Measurements from ENCODE around the gene SIL1. TPM values are rescaled to one million over a fixed set of nuclear protein-coding genes. Genes with fewer than 3 reads are reported as not detected.

SIL1 gene
- total and polyA plus RNA-seq, 9 of the 15 experiments (the other 6 are each of a cell fraction or from before 2014, with no cell fraction given): 1.3 to 30.5 (median 18.1) TPM

DNA sequence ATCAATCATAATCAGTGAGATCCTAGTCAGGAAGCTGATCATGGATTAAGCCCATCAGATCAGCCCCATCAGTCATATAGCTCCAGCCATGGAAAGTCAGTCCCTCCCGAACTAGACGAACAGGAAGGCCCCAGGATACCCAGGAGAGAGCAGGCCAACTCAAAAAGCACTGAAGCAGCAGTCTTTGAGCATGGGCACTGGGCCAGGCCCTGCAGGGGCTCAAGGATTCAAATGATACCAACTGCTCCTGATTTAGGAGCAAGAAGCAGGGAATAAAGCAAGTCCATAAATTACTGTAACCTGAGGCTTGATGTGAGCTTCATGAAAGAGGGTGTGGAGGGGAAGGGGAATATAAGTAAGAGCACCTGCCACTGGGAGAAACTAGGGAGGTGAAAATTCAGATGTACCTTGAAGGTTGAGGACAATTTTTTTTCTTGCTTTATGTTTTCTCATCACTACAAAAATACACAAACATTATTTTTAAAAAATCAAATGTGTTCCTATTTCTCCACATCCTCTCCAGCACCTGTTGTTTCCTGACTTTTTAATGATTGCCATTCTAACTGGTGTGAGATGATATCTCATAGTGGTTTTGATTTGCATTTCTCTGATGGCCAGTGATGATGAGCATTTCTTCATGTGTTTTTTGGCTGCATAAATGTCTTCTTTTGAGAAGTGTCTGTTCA is 115.2 kb downstream of the SIL1 start (continued):
- TF ChIP-seq, protein P1, sequence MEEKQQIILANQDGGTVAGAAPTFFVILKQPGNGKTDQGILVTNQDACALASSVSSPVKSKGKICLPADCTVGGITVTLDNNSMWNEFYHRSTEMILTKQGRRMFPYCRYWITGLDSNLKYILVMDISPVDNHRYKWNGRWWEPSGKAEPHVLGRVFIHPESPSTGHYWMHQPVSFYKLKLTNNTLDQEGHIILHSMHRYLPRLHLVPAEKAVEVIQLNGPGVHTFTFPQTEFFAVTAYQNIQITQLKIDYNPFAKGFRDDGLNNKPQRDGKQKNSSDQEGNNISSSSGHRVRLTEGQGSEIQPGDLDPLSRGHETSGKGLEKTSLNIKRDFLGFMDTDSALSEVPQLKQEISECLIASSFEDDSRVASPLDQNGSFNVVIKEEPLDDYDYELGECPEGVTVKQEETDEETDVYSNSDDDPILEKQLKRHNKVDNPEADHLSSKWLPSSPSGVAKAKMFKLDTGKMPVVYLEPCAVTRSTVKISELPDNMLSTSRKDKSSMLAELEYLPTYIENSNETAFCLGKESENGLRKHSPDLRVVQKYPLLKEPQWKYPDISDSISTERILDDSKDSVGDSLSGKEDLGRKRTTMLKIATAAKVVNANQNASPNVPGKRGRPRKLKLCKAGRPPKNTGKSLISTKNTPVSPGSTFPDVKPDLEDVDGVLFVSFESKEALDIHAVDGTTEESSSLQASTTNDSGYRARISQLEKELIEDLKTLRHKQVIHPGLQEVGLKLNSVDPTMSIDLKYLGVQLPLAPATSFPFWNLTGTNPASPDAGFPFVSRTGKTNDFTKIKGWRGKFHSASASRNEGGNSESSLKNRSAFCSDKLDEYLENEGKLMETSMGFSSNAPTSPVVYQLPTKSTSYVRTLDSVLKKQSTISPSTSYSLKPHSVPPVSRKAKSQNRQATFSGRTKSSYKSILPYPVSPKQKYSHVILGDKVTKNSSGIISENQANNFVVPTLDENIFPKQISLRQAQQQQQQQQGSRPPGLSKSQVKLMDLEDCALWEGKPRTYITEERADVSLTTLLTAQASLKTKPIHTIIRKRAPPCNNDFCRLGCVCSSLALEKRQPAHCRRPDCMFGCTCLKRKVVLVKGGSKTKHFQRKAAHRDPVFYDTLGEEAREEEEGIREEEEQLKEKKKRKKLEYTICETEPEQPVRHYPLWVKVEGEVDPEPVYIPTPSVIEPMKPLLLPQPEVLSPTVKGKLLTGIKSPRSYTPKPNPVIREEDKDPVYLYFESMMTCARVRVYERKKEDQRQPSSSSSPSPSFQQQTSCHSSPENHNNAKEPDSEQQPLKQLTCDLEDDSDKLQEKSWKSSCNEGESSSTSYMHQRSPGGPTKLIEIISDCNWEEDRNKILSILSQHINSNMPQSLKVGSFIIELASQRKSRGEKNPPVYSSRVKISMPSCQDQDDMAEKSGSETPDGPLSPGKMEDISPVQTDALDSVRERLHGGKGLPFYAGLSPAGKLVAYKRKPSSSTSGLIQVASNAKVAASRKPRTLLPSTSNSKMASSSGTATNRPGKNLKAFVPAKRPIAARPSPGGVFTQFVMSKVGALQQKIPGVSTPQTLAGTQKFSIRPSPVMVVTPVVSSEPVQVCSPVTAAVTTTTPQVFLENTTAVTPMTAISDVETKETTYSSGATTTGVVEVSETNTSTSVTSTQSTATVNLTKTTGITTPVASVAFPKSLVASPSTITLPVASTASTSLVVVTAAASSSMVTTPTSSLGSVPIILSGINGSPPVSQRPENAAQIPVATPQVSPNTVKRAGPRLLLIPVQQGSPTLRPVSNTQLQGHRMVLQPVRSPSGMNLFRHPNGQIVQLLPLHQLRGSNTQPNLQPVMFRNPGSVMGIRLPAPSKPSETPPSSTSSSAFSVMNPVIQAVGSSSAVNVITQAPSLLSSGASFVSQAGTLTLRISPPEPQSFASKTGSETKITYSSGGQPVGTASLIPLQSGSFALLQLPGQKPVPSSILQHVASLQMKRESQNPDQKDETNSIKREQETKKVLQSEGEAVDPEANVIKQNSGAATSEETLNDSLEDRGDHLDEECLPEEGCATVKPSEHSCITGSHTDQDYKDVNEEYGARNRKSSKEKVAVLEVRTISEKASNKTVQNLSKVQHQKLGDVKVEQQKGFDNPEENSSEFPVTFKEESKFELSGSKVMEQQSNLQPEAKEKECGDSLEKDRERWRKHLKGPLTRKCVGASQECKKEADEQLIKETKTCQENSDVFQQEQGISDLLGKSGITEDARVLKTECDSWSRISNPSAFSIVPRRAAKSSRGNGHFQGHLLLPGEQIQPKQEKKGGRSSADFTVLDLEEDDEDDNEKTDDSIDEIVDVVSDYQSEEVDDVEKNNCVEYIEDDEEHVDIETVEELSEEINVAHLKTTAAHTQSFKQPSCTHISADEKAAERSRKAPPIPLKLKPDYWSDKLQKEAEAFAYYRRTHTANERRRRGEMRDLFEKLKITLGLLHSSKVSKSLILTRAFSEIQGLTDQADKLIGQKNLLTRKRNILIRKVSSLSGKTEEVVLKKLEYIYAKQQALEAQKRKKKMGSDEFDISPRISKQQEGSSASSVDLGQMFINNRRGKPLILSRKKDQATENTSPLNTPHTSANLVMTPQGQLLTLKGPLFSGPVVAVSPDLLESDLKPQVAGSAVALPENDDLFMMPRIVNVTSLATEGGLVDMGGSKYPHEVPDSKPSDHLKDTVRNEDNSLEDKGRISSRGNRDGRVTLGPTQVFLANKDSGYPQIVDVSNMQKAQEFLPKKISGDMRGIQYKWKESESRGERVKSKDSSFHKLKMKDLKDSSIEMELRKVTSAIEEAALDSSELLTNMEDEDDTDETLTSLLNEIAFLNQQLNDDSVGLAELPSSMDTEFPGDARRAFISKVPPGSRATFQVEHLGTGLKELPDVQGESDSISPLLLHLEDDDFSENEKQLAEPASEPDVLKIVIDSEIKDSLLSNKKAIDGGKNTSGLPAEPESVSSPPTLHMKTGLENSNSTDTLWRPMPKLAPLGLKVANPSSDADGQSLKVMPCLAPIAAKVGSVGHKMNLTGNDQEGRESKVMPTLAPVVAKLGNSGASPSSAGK (IDR thresholded peaks at IDR 0.05): no peak
- TF ChIP-seq ZNF347 (CRISPR knock-in tag; IDR thresholded peaks at IDR 0.05; ENCODE audit: low read depth) (no peak), ZC3H11A (IDR thresholded peaks at IDR 0.05; ENCODE audit: low read depth, low read length) (no peak), BRD4 (IDR thresholded peaks at IDR 0.05) (no peak), ASH1L (IDR thresholded peaks at IDR 0.05; ENCODE audit: borderline replicate concordance, low read depth, partially characterized antibody) (no peak), EGR1 (conservative IDR thresholded peaks at IDR 0.05) (no peak), ZNF274 (IDR thresholded peaks at IDR 0.05; ENCODE audit: borderline replicate concordance, low read depth, low read length) (no peak), ARHGAP35 (IDR thresholded peaks at IDR 0.05; ENCODE audit: partially characterized antibody) (no peak), CC2D1A (IDR thresholded peaks at IDR 0.05) (no peak), SRF (CRISPR knock-in tag; IDR thresholded peaks at IDR 0.05) (no peak), KDM2B (CRISPR knock-in tag; IDR thresholded peaks at IDR 0.05) (no peak)
- TF ChIP-seq, protein P2, sequence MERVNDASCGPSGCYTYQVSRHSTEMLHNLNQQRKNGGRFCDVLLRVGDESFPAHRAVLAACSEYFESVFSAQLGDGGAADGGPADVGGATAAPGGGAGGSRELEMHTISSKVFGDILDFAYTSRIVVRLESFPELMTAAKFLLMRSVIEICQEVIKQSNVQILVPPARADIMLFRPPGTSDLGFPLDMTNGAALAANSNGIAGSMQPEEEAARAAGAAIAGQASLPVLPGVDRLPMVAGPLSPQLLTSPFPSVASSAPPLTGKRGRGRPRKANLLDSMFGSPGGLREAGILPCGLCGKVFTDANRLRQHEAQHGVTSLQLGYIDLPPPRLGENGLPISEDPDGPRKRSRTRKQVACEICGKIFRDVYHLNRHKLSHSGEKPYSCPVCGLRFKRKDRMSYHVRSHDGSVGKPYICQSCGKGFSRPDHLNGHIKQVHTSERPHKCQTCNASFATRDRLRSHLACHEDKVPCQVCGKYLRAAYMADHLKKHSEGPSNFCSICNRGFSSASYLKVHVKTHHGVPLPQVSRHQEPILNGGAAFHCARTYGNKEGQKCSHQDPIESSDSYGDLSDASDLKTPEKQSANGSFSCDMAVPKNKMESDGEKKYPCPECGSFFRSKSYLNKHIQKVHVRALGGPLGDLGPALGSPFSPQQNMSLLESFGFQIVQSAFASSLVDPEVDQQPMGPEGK (CRISPR knock-in tag; IDR thresholded peaks at IDR 0.05; ENCODE audit: borderline replicate concordance): no peak
